ENCODE data around the gene TMEM42. TPM values are rescaled to one million over a fixed set of nuclear protein-coding genes. Genes with fewer than 3 reads are reported as not detected.

TMEM42 gene
- total and polyA plus RNA-seq, 2 of the 13 experiments (the other 11 are each of a cell fraction or from before 2014, with no cell fraction given): 5.5 to 24.5 TPM

- TF ChIP-seq NR0B2 (CRISPR knock-in tag; IDR thresholded peaks at IDR 0.05): no peak
- no peak for TF ChIP-seq ZNF276 (CRISPR knock-in tag; IDR thresholded peaks at IDR 0.05; ENCODE audit: low read depth)
- no peak for TF ChIP-seq ZBTB37 (CRISPR knock-in tag; IDR thresholded peaks at IDR 0.05)
Measured at GRCh38 chr3:44890258-44890657, 28.5 kb downstream of the TMEM42 start (continued).

- Histone ChIP-seq H3K27me3 (ENCODE audit: control insufficient read depth in 1 of 2, insufficient read depth in 2 of 2, low read length in 2 of 2) (0 out of 5 replicates have a peak, but pooled peaks cover 0 to 5% of the 10 kb centered on the region in 2 experiments), H3K4me1 (ENCODE audit: insufficient read depth, low read length) (peaks cover 26% of the 10 kb centered on the region), H3K9me3 (ENCODE audit: low read length) (no peaks in the 10 kb centered on the region), H3K36me3 (replicated peaks in 1 of 2; ENCODE audit: control insufficient read depth in 1 of 2, insufficient read depth in 2 of 2, low read length in 2 of 2) (no peaks in the 10 kb centered on the region), H3K79me2 (ENCODE audit: insufficient read depth, low read length) (no peaks in the 10 kb centered on the region), H3K4me3 (replicated peaks in 1 of 3; ENCODE audit: insufficient read depth in 1 of 3, low read depth in 2 of 3, low read length in 3 of 3) (no peak overlapping the region), H3K9ac (ENCODE audit: insufficient read depth, low read depth, low read length) (no peak overlapping the region), H3K27ac (ENCODE audit: extremely low read length, insufficient read depth, low read length) (no peak overlapping the region), H4K20me1 (ENCODE audit: insufficient read depth, low read length) (no peaks in the 10 kb centered on the region), H3K4me2 (ENCODE audit: low read depth, low read length) (no peak overlapping the region), H2AFZ (ENCODE audit: low read length) (no peak overlapping the region)
- DNase-seq (ENCODE audit: low spot score) (no peak), FAIRE-seq (no peak), ATAC-seq (no peak)
- intact Hi-C loops (cut with micrococcal nuclease; ENCODE audit: unreplicated experiment): no loop called here
- ChIA-PET POLR2A (no interaction called here), CTCF (ENCODE audit: low intra/inter-chr PET ratio, low total read pairs) (no interaction called here)
- WGBS (ENCODE audit: low lambda C conversion rate): 20% methylated on average over 3 of the region's 3 CpGs
- in situ Hi-C loops (cut with HindIII; ENCODE audit: extremely low pct_ligation_motif_present, low pct_unique_long_range_greater_than_20kb): no loop called here
- BruUV-seq (replicated peaks): no TSS peak
- TF ChIP-seq CHCHD3 (CRISPR knock-in tag; IDR thresholded peaks at IDR 0.05): no peak
- no peak for TF ChIP-seq ZXDC (CRISPR knock-in tag; IDR thresholded peaks at IDR 0.05)
- TF ChIP-seq HNRNPUL1 (IDR thresholded peaks at IDR 0.05; ENCODE audit: low read depth, low read length): no peak
- no peak for TF ChIP-seq PATZ1 (CRISPR knock-in tag; IDR thresholded peaks at IDR 0.05)
- no peak for TF ChIP-seq ZNF350 (CRISPR knock-in tag; IDR thresholded peaks at IDR 0.05; ENCODE audit: borderline replicate concordance, low read depth)
- TF ChIP-seq ZNF768 (CRISPR knock-in tag; IDR thresholded peaks at IDR 0.05): no peak
Measured at GRCh38 chr3:44890852-44891251, 29.1 kb downstream of the TMEM42 start.
